IMR-90 (cell line): Measurements from ENCODE around the gene DHRS12. TPM values are rescaled to one million over a fixed set of nuclear protein-coding genes. Genes with fewer than 3 reads are reported as not detected.

Experiments used
- ATAC-seq: fragments of 200-7000 bp; cut with Tn5 transposase; 2 replicates; pipeline ENCODE4 v1.9.1; 2020; ENCODE audit warnings: low read depth, mild to moderate bottlenecking, moderate library complexity
- BruUV-seq: library from RNA; stranded (reverse); fragments of 400-500 nt; replicated peaks from 2 replicates; lab custom pipeline; 2021; lab: Mats Ljungman, UMichigan
- CTCF ChIA-PET: fragments of 300-600 bp; formaldehyde crosslinking; extraction: SDS; loops from one replicate; lab custom pipeline; 2021; ENCODE audit warnings: antibody characterized with exemption; lab: Yijun Ruan, JAX
- POLR2A ChIA-PET: fragments of 300-600 bp; sonication (Branson Sonifier 250); formaldehyde crosslinking; loops from one replicate; lab custom pipeline; 2022; ENCODE audit warnings: antibody characterized with exemption; ENCODE audit not compliant: unreplicated experiment; lab: Charles Lee
- DNase-seq: peaks from one replicate; pipeline ENCODE4 v3.0.0; 2013
- H2AFZ ChIP-seq: replicated peaks from 2 replicates; pipeline ENCODE3; 2013; ENCODE audit warnings: low read length, mild to moderate bottlenecking; ENCODE audit not compliant: poor library complexity
- H2AK5ac ChIP-seq: 2 replicates; pipeline ENCODE4 v1.6.1; 2013; ENCODE audit warnings: low read depth, low read length, inconsistent platforms
- H2AK9ac ChIP-seq: replicated peaks from 2 replicates; pipeline ENCODE3; 2013; ENCODE audit warnings: mild to moderate bottlenecking, low read depth, low read length, moderate library complexity; ENCODE audit not compliant: poor library complexity
- H2BK120ac ChIP-seq: 2 replicates; pipeline ENCODE4 v1.6.1; 2013; ENCODE audit warnings: low read depth, low read length, inconsistent platforms
- H2BK15ac ChIP-seq: 3 replicates; pipeline ENCODE4 v1.6.1; 2013; ENCODE audit warnings: low read depth, low read length, inconsistent platforms
- H2BK20ac ChIP-seq: 2 replicates; pipeline ENCODE4 v1.6.1; 2013; ENCODE audit warnings: low read depth, mild to moderate bottlenecking, inconsistent platforms, low read length, moderate library complexity
- H2BK5ac ChIP-seq: 2 replicates; pipeline ENCODE4 v1.6.1; 2013; ENCODE audit warnings: mild to moderate bottlenecking, low read depth, low read length, inconsistent platforms; ENCODE audit not compliant: poor library complexity, severe bottlenecking
- H3K14ac ChIP-seq: replicated peaks from 2 replicates; pipeline ENCODE4 v1.6.1; 2013; ENCODE audit warnings: low read depth, low read length, inconsistent platforms
- H3K18ac ChIP-seq: 2 replicates; pipeline ENCODE4 v1.6.1; 2013; ENCODE audit warnings: low read depth, low read length, control low read depth
- H3K23ac ChIP-seq: 2 replicates; pipeline ENCODE4 v1.6.1; 2013; ENCODE audit warnings: low read depth, low read length, inconsistent platforms
- H3K27ac ChIP-seq: 2 replicates; pipeline ENCODE4 v1.5.1; 2013; ENCODE audit warnings: mild to moderate bottlenecking, control low read depth, low read length; ENCODE audit not compliant: insufficient read depth
- H3K27me3 ChIP-seq: 2 replicates; pipeline ENCODE4 v1.6.1; 2013; ENCODE audit warnings: low read length; ENCODE audit not compliant: control insufficient read depth, insufficient read depth
- H3K36me3 ChIP-seq: 2 replicates; pipeline ENCODE4 v1.6.1; 2013; ENCODE audit warnings: low read length, mixed read lengths; ENCODE audit not compliant: control insufficient read depth, insufficient read depth
- H3K4ac ChIP-seq: 2 replicates; pipeline ENCODE4 v1.6.1; 2013; ENCODE audit warnings: low read depth, low read length, inconsistent platforms
- H3K4me1 ChIP-seq: 2 replicates; pipeline ENCODE4 v1.6.1; 2013; ENCODE audit warnings: low read length, mixed read lengths; ENCODE audit not compliant: control insufficient read depth, insufficient read depth
- H3K4me2 ChIP-seq: 2 replicates; pipeline ENCODE4 v1.6.1; 2013; ENCODE audit warnings: low read depth, mild to moderate bottlenecking, control low read depth, low read length, moderate library complexity
- H3K4me3 ChIP-seq: 2 replicates; pipeline ENCODE4 v1.5.1; 2013; ENCODE audit warnings: low read depth, mild to moderate bottlenecking, control low read depth, low read length, moderate library complexity; ENCODE audit not compliant: insufficient read depth
- H3K56ac ChIP-seq: 2 replicates; pipeline ENCODE4 v1.6.1; 2013; ENCODE audit warnings: low read length, inconsistent platforms; ENCODE audit not compliant: insufficient read depth; ENCODE audit errors: extremely low read depth
- H3K79me1 ChIP-seq, 2 experiments: 2 replicates each; pipeline ENCODE4 v1.6.1; 2013; ENCODE audit warnings: low read length in 2 of 2, inconsistent platforms in 1 of 2, low read depth in 1 of 2
- H3K9ac ChIP-seq: 2 replicates; pipeline ENCODE4 v1.6.1; 2013; ENCODE audit warnings: low read depth, low read length, control low read depth
- H3K9me1 ChIP-seq: 2 replicates; pipeline ENCODE4 v1.6.1; 2013; ENCODE audit warnings: low read length, inconsistent platforms; ENCODE audit not compliant: insufficient read depth
- H3K9me3 ChIP-seq: 2 replicates; pipeline ENCODE4 v1.6.1; 2013; ENCODE audit warnings: low read length; ENCODE audit not compliant: control insufficient read depth, insufficient read depth
- H4K20me1 ChIP-seq: 2 replicates; pipeline ENCODE4 v1.6.1; 2013; ENCODE audit warnings: low read length, inconsistent platforms; ENCODE audit not compliant: insufficient read depth
- H4K5ac ChIP-seq: 2 replicates; pipeline ENCODE4 v1.6.1; 2013; ENCODE audit warnings: mild to moderate bottlenecking, low read depth, low read length, control low read depth
- H4K8ac ChIP-seq, 2 experiments: 2 replicates each; pipeline ENCODE4 v1.6.1; 2013; ENCODE audit warnings: low read depth in 2 of 2, low read length in 2 of 2, control low read depth in 1 of 2, inconsistent platforms in 1 of 2
- H4K91ac ChIP-seq: 2 replicates; pipeline ENCODE4 v1.6.1; 2013; ENCODE audit warnings: low read depth, low read length, inconsistent platforms; ENCODE audit not compliant: insufficient read depth
- CHD1 ChIP-seq: IDR thresholded peaks from 2 replicates; pipeline ENCODE4 v1.6.1; 2012; ENCODE audit warnings: low read depth, low read length, improper control_type of control experiment
- FOS ChIP-seq: fragments of 150-350 bp; IDR thresholded peaks from 2 replicates; pipeline ENCODE4 v1.6.1; 2016; ENCODE audit warnings: low read depth, low read length
- RAD21 ChIP-seq: IDR thresholded peaks from 2 replicates; pipeline ENCODE4 v1.6.1; 2012; ENCODE audit warnings: low read length, improper control_type of control experiment
- WGBS, 2 experiments: methylation state at CpG; one replicate each; pipeline versions ENCODE4 v1.1.5 to v1.1.7; 2013; ENCODE audit warnings: missing lambda C conversion rate in 2 of 2; ENCODE audit not compliant: insufficient read length in 1 of 2; ENCODE audit errors: extremely low coverage in 2 of 2; 5-methylcytosine and 5-hydroxymethylcytosine counted together
- dilution Hi-C: fragments of 300-500 bp; cut with HindIII; formaldehyde crosslinking; loops from one replicate; pipeline ENCODE4 v1.14.3; 2018; ENCODE audit warnings: low sequenced_read_pairs; ENCODE audit not compliant: unreplicated experiment
- in situ Hi-C: fragments of 300-500 bp; cut with MboI; formaldehyde crosslinking; loops from 3 replicates; pipeline ENCODE4 v1.14.3; 2019; ENCODE audit warnings: low sequenced_read_pairs, inconsistent platforms, mixed read lengths
- intact Hi-C: fragments of 100-400 bp; cut with micrococcal nuclease; formaldehyde crosslinking; loops from 2 replicates; pipeline ENCODE4 v1.10.0; 2022
- polyA plus RNA-seq, 3 experiments: library from polyadenylated mRNA; depleted of rRNA; stranded (reverse); fragments of >200 nt; gene quantifications; 2 replicates each; pipeline ENCODE4 v1.2.3, GENCODE V29; 2012; ENCODE audit warnings: low replicate concordance in 1 of 3
- total RNA-seq: library from RNA; depleted of rRNA; stranded (reverse); fragments of >200 nt; gene quantifications from 2 replicates; pipeline ENCODE4 v1.2.3, GENCODE V29; 2012

The DHRS12 gene
- total and polyA plus RNA-seq, 2 of the 4 experiments (the other 2 are of a cell fraction) = 1.3 to 1.6 TPM

DNA sequence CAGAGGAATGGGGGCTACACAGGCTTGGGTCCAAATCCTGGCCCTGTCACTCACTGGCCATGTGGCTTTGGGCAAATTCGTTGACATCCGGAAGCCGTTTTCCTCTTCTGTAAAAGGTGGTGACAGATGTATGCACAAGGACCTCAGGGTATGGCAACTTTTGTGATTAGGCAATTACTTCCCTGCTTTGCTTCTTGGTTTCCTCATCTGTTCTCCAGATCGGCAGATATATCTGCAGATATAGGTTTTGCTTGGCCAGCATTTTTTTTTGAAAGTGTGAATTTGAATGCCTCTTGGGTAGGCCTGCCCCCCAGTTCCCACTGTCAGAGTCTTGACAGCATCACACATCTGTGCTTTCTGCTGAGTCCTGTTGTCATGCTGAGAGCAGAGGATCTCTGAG is 23.3 kb upstream of the DHRS12 start:
- H3K9ac ChIP-seq = no peak overlapping the region
- H2AFZ ChIP-seq = no peak overlapping the region
- H3K9me3 ChIP-seq = no peaks in the 10 kb centered on the region
- no peaks in the 10 kb centered on the region for H3K4me1 ChIP-seq
- BruUV-seq = no TSS peak
- no peak overlapping the region for H4K91ac ChIP-seq
- H3K18ac ChIP-seq = no peak overlapping the region
- in situ Hi-C loops (no loop called here), dilution Hi-C loops (no loop called here), intact Hi-C loops (no loop called here)
- no peak overlapping the region for H2BK20ac ChIP-seq
- H3K36me3 ChIP-seq = no peaks in the 10 kb centered on the region
- no peak overlapping the region for H3K14ac ChIP-seq
- no peak overlapping the region for H4K8ac ChIP-seq
- no peak overlapping the region for H3K4me3 ChIP-seq
- no peak for TF ChIP-seq FOS
- TF ChIP-seq RAD21 = no peak
- TF ChIP-seq CHD1 = no peak
- no peak overlapping the region for H3K4me2 ChIP-seq
- ChIA-PET CTCF (no interaction called here), POLR2A (no interaction called here)
- no peak overlapping the region for H3K23ac ChIP-seq
- no peaks in the 10 kb centered on the region for H3K9me1 ChIP-seq
- WGBS, 2 experiments = no CpG with 5 or more reads among the region's 4 CpGs
- H2AK9ac ChIP-seq = no peak overlapping the region
- no peak for DNase-seq
- H2AK5ac ChIP-seq = no peak overlapping the region
- H3K27me3 ChIP-seq = peaks cover 61% of the 10 kb centered on the region
- H2BK120ac ChIP-seq = no peak overlapping the region
- H2BK5ac ChIP-seq = no peak overlapping the region
- no peaks in the 10 kb centered on the region for H4K20me1 ChIP-seq
- ATAC-seq = no peak
- no peak overlapping the region for H3K27ac ChIP-seq
- no peak overlapping the region for H4K5ac ChIP-seq
- H2BK15ac ChIP-seq = no peak overlapping the region
- H3K4ac ChIP-seq = no peak overlapping the region
- H3K79me1 ChIP-seq = no peaks in the 10 kb centered on the region
- no peak overlapping the region for H3K56ac ChIP-seq
